Vagina (tissue), 2 donors: ENCODE data around the gene DGKK.

ENCODE experiments used
- CTCF ChIP-seq, 3 experiments: fragments of 450-650 bp in 2 of 3; fragments of 200-600 bp in 1 of 3; sonication (generic) in 1 of 3; IDR thresholded peaks; one replicate each; pipeline ENCODE4 v1.5.1; 2017 to 2019; ENCODE audit warnings: antibody characterized with exemption in 3 of 3, mild to moderate bottlenecking in 2 of 3, moderate library complexity in 2 of 3
- POLR2A ChIP-seq, 2 donors: fragments of 450-650 bp; IDR thresholded peaks; one replicate each; pipeline ENCODE4 v1.6.1; 2017; ENCODE audit warnings: antibody characterized with exemption in 2 of 2, mild to moderate bottlenecking in 2 of 2, moderate library complexity in 2 of 2
- POLR2AphosphoS5 ChIP-seq, 2 donors: sonication (generic); formaldehyde crosslinking; IDR thresholded peaks; one replicate each; pipeline ENCODE4 v1.9.0; 2017; ENCODE audit warnings: antibody characterized with exemption in 2 of 2, mild to moderate bottlenecking in 2 of 2, low read depth in 1 of 2; ENCODE audit not compliant: insufficient read depth in 1 of 2

DNA sequence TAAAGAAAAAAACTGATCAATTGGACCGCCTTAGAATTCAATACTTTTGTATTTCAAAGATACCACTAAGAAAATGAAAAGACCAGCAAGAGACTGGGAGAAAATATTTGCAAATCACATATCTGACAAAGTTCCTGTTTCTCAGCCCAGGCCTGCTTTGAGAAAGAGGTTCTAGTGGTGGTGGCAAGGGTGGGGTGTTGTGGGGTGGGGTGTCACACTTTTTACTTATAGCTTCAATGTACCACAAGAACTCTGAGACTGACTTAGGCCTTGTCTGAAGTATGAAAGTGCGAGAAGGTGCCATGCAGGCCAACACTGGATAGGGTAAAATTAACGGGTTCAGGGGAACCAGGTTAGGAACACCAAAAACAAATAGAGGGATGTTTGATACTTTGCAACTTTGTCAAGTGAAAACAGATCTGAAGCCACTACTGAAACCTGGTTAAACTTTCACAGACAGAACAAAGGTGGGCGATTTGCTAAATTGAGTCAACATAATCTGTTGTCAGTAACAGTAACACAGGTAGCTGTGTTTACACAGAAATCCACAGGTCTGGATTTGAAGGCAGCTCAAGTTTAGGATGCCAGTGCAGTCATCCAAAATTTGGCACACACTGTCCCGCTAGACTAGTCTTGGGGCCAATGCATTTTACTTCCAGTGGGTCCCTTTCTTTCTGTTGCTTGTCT, 88.8 kb downstream of the DGKK start:
- TF ChIP-seq CTCF (IDR thresholded peaks at IDR 0.05) (no peak), POLR2AphosphoS5 (IDR thresholded peaks at IDR 0.05; ENCODE audit: insufficient read depth in 1 of 2, low read depth in 1 of 2) (no peak), POLR2A (IDR thresholded peaks at IDR 0.05) (no peak)
